GM13977 (cell line): ENCODE data around the gene ZNF770.
A peak's percentile ranks its signal among the peaks of the same experiment; 100 is the strongest.

ENCODE experiments used
- DNase-seq: peaks from one replicate; pipeline ENCODE4 v3.0.0; 2012; ENCODE audit warnings: low spot score
- CTCF ChIP-seq: IDR thresholded peaks from 2 replicates; pipeline ENCODE4 v1.5.1; 2012; ENCODE audit warnings: mild to moderate bottlenecking, control low read depth; ENCODE audit not compliant: insufficient read depth; ENCODE audit errors: extremely low read depth, missing control alignments
- in situ Hi-C: fragments of 300-500 bp; cut with MboI; formaldehyde crosslinking; loops from one replicate; pipeline ENCODE4 v1.12.0; 2022; ENCODE audit warnings: low sequenced_read_pairs, low pct_unique_long_range_greater_than_20kb, mixed read lengths, inconsistent platforms; ENCODE audit not compliant: unreplicated experiment

Gene ZNF770

GRCh38 chr15:34988027-34988902, at the start of gene ZNF770:
ZNF770 (minus strand) TSS chr15:34988287; CDS start chr15:34983434, 4,853 bp downstream.
- in situ Hi-C loops: no loop called here
- no peak for TF ChIP-seq CTCF
- peak; percentile 82 for DNase-seq

GRCh38 chr15:35028235-35028984, 40.3 kb upstream of the ZNF770 start:
- in situ Hi-C loops: no loop called here
- TF ChIP-seq CTCF: no peak
- DNase-seq: no peak

GRCh38 chr15:35023804-35024203, 35.7 kb upstream of the ZNF770 start:
- in situ Hi-C loops: no loop called here
- DNase-seq: no peak
- TF ChIP-seq CTCF: no peak

GRCh38 chr15:35020974-35021373, 32.9 kb upstream of the ZNF770 start:
- no peak for DNase-seq
- TF ChIP-seq CTCF: no peak
- in situ Hi-C loops: no loop called here

- TF ChIP-seq CTCF: no peak
- DNase-seq: no peak
- in situ Hi-C loops: no loop called here
These were observed 31.6 kb upstream of the ZNF770 start for GRCh38 chr15:35019404-35020327.

GRCh38 chr15:35014241-35014640, 26.2 kb upstream of the ZNF770 start:
- TF ChIP-seq CTCF: no peak
- no peak for DNase-seq
- in situ Hi-C loops: no loop called here
